K562 (cell line): Measurements from ENCODE around the gene PTPRM.

ENCODE experiments used
- GTF2F1 ChIP-seq: IDR thresholded peaks from 2 replicates; pipeline ENCODE4 v1.6.1; 2011; ENCODE audit warnings: low read depth, low read length, improper control_type of control experiment
- KLF10 ChIP-seq: fragments of 250-450 bp; sonication (Bioruptor Pico); IDR thresholded peaks from 2 replicates; pipeline ENCODE4 v1.6.1; 2021; ENCODE audit warnings: matching md5 sums
- SIX5 ChIP-seq, 2 experiments: IDR thresholded peaks; 2 replicates each; pipeline ENCODE4 v1.6.1; 2011; ENCODE audit warnings: low read length in 2 of 2, borderline replicate concordance in 1 of 2, low read depth in 1 of 2, mild to moderate bottlenecking in 1 of 2, moderate library complexity in 1 of 2; ENCODE audit not compliant: insufficient read depth in 1 of 2
- SMAD4 ChIP-seq: fragments of 250-450 bp; sonication (Bioruptor Pico); conservative IDR thresholded peaks from 2 replicates; pipeline ENCODE4 v1.8.0; 2021; ENCODE audit warnings: inconsistent platforms, mild to moderate bottlenecking, moderate library complexity
- SRF ChIP-seq, 2 experiments: fragments of 250-450, 450-650 bp in 1 of 2; sonication (Bioruptor Pico) in 1 of 2; sonication (generic) in 1 of 2; formaldehyde crosslinking; IDR thresholded peaks; 2 replicates each; pipeline versions ENCODE4 v1.5.0 to v1.5.1; 2020 to 2022; ENCODE audit warnings: mild to moderate bottlenecking in 1 of 2, missing genetic modification reagents in 1 of 2
- ZNF347 ChIP-seq: fragments of 450-650 bp; formaldehyde crosslinking; IDR thresholded peaks from 2 replicates; pipeline ENCODE4 v1.4.0; 2020; ENCODE audit warnings: low read depth, mild to moderate bottlenecking, moderate library complexity

- TF ChIP-seq ZNF347 (CRISPR knock-in tag), result no peak
- no peak for TF ChIP-seq GTF2F1
- TF ChIP-seq SMAD4 (CRISPR knock-in tag), result no peak
- TF ChIP-seq KLF10, result no peak
- no peak for TF ChIP-seq SIX5 (IDR thresholded peaks at IDR 0.05; ENCODE audit: borderline replicate concordance in 1 of 2, insufficient read depth in 1 of 2, low read depth in 1 of 2, low read length in 2 of 2)
- no peak for TF ChIP-seq SRF (CRISPR knock-in tag; IDR thresholded peaks at IDR 0.05)
Measured at GRCh38 chr18:8288472-8289195, 721.5 kb downstream of the PTPRM start.
